ENCODE data around the gene GNG3.
"Not testable (repeated sequence)": the region's sequence is repeated elsewhere in the genome, so short reads cannot be mapped to it uniquely, and the experiment has no call there.

The GNG3 gene

DNA sequence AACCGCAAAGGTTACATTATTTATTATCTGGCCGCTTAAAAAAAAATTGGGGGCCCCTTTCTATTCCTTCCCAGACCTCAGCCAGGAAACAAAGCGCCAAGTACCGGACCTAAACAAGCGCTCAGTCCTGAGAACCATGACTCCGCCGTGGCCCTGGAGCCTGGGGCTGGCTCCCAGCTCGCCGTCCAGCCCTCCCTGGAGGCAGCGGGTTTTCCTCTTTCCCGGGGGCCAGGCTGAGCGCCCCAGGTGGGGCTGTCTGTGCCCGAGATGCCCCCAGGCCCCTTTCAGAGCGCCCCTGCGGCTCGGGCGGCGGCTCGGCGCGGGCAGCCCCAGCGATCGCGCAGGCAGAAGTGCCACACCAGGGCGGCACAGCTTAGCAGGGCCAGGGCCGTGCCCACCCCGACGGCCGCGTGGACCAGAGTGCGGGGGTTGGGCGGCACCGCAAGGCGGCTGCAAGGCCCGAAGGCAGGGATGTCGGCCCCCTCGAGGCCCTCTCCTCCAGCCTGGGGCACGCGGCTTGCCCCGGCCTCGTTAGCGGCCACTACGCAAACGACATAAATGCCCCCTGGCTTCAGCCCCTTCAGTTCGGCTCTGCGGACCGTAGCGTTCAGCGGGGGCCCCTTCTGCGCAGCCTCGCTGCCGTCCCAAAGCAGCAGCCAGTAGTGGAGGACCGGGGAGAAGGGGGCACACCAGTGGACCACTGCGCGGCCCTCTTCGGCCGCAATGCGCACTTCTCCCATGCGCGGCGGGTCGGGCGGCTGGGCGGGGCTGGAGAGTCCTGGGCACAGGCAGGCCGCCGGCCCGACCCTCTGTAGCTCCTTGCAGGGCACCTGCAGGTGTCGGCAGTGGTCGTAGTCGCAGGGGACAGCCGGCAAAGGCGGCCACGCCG, 19.7 kb upstream of the GNG3 start:
- no peak for DNase-seq (ENCODE audit: low spot score)

DNA sequence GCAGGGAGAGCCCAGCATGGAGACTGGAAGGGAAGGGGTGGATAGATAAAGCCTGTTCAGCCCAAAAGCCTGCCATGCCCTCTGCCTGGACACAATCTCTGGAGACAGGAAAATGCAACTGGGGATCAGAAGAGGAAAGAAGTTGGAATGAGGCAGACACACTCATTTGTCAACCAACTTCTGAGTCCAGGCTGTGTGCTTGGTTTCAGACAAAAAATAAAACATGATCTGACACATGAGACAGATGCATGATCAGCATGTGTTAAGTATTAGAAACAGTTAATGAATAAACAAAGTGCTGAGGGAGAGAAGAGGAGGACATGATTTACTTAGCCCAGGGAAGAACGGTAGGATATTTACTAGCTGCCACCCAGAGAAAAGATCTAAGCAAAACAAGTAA, 19.0 kb upstream of the GNG3 start:
- no peak for DNase-seq (ENCODE audit: low spot score)

DNA sequence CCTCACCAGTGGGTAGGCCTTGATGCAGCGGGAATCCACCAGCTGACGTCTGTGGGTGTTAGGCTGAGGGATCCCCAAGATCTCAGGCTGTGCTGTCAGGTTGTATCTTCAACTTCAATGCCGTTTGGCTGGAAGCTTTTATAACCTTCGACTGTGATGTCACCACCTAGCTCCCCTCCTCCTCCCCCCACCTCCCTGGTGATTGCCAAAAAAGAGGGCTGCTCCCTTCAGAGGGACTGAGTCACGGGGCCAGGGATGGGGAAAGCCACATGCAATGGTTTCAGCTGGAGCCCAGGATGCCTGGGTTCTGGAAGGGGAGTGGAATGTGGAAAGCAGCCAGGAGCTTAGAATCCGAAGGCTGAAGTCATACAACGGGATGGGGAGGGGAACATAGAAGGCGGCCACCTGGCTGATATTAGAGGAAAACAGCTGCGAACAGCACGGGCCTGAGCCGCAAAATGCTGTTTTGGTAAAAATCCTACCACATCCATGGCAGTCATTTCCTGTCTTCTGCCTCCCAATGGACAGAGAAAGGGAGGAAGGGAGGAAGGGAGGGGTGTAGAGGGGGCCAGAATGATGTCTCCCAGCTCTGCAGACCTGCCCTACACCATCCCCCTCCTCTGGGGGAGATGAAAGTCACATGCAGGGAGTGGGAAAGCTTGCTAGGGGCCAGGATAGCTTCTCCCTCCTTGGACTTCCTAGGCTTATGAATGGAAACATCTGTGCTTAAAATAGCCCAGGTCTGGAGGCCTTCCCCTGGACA, 17.9 kb upstream of the GNG3 start, which contains the start of gene LRRN4CL:
Gene LRRN4CL, minus strand, starts transcription at position 110 of the 763 bp plus-strand sequence. CDS start 1,022 bp downstream, outside the sequence.
- DNase-seq (ENCODE audit: low spot score): no peak

DNA sequence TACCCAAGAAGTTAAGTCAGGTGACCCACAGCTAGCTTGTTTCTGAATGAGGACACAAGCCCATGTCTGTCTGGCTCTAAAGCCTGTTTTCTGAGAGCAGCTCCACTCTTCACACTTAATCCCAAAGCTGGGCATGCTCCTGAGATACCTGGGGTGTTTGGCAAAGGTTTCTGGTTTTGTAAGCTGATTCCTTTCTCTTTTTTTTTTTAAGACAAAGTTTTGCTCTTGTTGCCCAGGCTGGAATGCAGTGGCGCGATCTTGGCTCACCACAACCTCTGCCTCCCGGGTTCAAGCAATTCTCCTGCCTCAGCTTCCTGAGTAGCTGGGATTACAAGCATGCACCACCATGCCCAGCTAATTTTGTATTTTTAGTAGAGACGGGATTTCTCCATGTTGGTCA, 13.9 kb upstream of the GNG3 start:
- not testable (repeated sequence) for DNase-seq (ENCODE audit: low spot score)

DNA sequence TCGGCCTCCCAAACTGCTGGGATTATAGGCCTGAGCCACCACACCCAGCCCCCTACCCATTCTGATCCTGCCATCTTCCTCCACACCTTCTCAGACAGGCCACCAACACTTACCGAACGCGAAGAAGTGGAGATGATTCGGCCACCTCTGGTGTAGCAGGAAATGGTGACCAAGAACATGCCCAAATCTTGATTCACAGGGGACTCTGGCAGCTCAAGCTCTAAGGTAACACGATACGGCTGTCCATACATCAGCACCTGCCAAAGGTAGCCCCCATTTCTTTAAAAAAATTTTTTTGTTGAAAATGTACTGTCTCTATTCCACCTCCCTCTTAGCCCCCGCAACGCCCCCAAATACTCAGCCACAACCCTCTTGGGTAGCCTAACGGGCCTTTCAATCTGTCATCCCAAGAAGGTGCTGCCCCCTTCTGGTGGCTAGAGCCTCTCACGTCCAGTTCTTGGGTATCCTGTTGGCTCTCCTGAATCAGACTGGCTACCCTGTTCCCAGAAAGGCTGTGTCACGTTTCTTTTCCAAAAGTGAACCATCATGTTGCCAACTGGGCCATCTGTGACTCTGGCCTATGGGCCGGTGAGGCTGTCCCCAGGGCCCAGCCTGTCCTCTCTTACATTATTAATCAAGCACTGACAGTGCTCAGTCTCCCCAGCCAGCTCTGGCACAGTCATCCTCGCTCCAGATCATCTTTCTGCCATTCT, 12.9 kb upstream of the GNG3 start:
- DNase-seq (ENCODE audit: low spot score): peak; percentile 95

DNA sequence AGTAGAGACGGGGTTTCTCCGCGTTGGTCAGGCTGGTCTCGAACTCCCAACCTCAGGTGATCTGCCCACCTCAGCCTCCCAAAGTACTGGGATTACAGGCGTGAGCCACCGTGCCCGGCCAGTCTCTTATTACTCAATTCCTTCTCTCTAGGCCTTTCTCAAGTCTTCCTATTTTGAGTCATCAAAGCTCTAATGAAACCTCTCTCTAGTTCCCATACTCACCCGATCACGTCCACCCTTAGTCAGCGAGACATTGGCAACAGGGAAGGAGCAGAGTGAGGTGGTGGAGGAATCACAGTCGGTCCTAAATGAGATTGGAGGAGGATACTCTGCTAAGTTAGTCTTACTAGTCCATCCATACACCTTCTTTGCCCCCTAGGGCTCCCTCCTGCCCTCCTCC, 5.2 kb upstream of the GNG3 start:
- DNase-seq (ENCODE audit: low spot score): no peak

DNA sequence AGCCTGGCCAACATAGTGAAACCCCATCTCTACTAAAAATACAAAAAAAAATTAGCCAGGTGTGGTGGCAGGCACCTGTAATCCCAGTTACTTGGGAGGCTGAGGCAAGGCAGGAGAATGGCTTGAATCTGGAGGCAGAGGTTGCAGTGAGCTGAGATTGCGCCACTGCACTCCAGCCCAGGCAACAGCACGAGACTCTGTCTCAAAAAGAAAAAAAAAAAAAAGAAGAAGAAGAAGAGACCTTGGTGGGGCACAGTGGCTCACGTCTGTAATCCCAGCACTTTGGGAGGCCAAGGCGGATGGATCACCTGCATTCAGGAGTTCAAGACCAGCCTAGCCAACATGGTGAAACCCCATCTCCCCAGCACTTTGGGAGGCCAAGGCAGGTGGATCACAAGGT, 3.6 kb upstream of the GNG3 start:
- not testable (repeated sequence) for DNase-seq (ENCODE audit: low spot score)

DNA sequence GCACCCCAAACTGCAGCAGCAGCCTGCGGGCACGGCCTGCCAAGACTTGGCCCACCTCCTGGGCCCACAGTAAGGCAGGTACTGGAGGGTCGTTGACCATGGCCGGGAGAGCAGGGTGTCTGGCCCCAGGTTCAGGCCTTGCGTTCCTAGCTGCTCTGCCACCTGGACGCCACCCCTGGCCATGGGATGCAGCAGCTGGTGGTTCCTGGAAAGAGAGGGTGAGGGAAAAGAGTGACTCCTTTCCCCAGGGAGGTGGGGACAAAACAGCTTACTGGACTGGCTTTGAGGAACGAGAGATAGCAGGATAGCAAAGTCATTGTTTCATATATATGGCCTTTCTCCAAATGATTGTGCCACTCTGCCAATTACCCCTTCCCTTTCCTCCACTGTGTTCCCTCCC, 2.1 kb upstream of the GNG3 start:
- DNase-seq (ENCODE audit: low spot score): no peak

DNA sequence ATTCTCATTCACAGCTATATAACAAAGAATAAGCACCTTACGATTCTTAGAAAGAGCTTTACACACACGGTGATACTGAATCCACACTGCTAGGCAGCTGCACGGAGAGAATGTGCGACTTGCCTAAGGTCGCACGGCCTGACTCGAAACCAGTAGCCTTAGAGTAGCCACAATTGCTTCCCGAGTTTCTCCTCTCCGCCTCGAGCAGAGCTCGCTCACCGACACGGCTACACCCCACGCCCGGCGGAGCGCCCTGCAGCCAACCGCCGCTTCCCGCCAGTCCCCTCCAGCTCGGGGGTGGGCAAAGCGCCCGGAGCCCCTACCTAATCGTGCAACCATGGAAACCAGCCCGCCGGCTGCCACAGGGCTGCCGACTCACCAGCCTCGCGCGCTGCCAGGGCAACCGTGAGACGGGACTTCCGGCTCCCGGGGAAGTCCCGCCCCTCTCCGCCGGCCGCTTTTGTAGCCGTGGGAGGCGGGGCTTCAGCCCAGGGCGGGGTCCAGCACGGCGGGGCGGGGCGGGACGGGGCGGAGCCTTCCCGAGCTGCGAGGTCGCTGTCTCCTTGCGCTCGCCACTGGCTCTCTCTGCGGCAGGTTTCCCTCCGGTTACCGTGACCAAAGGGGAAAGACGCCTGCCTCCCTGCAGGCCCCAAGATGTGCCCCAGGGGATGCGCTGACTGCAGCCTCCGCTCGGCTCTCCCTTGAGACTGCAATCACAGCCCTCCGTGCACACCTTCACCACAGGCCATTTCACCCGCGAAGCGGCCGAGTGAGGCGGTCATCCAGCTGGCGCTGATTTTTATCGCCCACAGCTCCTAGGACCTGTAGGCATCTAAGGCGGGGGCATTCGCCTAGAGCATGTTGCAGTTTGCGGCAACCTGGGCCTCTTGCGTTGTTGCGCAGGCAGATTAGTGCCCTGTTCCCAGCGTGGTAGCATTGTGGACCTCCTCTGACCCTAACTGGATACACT, 1.3 kb upstream of the GNG3 start:
- DNase-seq (ENCODE audit: low spot score): peak; percentile 92

DNA sequence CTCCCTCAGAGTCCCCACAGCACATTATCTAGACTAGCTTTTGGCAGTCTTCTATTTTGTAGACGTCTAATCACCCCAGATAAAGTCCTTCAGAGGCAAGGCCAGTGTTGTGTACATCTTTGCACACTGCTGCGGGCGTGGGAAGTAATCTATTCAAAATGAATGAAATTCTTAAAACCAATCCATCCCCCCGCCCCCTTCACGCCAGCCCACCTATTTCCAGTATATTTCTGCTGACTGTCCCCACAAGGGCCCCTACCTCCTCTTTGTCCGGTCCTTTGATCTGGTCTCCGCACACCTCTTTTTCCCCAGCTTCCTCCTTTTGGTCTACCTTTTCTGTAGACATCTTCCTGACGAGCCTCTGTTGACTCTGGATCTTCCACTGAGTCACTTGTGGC, 627 bp upstream of the GNG3 start:
- DNase-seq (ENCODE audit: low spot score): no peak

DNA sequence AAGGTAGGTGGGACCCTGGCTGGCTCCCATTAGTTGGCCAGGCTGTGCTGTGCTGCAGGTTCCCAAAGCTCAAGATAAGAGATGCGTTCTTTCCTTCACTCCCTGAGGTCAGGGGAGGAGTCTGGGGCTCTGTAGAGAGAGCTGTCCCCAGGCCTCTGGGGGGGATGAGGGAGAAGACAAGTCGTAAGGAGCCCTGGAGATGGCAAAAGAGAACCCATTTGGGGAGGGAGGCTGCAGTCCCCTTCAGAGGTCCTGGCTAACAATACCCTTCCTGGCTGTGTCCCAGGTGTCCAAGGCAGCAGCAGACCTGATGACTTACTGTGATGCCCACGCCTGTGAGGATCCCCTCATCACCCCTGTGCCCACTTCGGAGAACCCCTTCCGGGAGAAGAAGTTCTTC, 916 bp downstream of the GNG3 start:
- no peak for DNase-seq (ENCODE audit: low spot score)

DNA sequence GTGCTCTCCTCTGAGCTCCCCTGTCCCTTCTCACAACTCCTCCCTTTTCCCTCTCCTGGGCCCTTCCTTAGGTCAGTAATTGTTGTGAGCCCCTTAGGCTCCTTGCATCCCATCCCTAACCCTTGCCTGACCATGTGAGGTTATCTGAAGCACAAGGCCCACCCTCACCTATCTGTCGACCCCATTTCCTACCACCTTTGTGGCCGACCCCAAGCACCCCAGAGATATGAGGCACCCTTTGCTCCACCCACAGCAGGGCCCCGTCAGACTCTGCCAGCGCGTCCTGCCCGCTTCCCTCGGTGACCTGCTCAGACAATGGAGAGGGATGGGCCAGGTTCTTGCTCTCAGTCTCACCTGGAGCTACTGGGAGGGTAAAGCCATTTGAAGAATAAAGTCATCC, 1.3 kb downstream of the GNG3 start:
- DNase-seq (ENCODE audit: low spot score): no peak

DNA sequence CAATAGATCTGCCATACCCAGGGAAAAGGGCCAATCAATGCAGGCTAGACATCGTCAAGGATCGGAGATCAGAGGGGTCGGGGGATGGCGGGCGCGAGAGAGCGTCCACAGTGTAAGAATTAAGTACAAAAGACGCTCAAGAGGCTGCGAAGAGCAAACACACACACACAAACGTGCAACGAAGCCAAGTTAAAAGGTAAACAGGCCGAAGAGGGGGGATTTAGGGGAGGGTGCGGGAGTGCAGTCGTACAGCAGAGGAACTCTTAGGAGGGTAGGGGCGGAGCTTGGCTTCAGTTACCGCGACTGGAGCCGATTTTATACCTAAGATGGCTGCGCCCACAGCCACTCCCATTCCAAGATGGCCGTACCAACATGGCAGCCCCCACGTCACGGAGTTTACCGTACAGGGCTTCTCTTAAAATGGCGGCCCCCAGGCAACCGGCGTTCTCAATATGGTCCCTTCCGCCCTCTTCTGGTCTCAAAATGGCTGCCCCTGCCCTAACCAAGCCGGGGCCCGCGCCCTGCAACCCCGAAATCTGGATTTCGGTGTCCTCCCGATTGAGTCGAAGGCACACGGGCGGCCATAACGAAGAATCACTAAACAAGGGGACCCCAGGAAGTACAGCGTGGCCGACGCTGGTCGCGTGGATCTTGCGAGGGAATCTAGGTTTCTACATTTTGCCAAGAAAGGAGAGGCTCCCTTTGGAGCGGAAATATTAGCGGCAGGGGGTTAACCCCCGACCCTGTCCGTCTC, 1.9 kb downstream of the GNG3 start:
- DNase-seq (ENCODE audit: low spot score): peak; percentile 99

DNA sequence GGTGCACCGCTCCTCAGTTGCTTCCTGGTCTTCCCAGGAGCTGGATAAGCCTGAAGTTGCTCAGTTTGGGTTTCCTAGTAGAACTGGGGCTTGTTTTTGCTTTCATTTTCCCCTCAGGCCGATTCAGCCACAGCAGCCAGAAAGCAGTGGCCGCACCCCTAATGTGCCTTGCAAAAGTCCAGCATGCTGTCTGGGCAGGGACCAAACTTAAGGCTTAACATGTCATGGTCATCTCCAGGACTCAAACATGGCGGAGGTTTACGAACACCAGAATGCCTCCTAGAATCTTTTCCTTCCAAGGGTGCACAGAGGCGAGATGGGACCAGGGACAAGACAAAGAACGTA, 2.5 kb downstream of the GNG3 start:
- DNase-seq (ENCODE audit: low spot score): peak; percentile 55

DNA sequence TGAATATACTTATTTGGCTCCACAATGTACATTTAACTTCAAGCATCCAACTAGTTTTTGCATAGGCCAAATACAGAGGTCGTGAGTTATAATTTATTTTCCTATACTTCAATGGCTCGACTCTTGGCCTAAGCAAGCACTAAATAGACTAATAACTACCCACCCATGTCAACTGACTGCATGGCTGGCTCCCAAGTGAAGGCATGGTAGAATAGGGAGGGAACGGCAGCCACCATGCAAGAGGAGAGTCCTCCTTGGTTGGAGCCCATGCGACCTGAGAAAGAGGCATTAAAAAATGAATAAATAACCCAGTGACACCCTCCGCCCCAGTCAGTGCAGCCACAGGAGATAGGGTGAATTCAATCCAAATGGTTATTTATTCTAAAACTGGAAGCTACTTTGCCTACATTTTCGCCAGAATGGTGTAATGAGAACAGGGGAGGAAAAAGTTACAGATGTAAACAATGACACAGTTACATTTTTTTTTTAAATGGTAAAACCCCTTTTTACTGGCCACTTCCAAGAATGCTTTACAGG, 4.9 kb downstream of the GNG3 start:
- DNase-seq (ENCODE audit: low spot score): no peak

DNA sequence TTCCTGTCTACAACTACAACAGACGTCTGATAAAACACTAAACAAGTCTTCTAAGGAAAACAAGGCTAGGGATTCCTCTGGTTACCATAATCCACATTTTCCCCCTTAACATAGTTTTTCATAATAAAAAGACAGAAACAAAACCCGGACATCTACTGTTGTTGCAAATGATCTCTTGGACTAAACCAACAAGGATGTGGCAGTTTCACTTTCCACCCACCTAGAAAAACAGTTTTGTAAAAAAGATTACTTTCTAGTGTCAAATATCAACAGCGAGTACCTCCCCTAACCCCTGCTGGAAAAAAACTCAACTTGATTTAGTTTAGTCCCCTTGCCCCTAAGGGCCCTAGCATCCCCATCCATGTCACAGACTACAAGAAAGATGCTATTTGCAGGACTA, 5.4 kb downstream of the GNG3 start:
- no peak for DNase-seq (ENCODE audit: low spot score)

DNA sequence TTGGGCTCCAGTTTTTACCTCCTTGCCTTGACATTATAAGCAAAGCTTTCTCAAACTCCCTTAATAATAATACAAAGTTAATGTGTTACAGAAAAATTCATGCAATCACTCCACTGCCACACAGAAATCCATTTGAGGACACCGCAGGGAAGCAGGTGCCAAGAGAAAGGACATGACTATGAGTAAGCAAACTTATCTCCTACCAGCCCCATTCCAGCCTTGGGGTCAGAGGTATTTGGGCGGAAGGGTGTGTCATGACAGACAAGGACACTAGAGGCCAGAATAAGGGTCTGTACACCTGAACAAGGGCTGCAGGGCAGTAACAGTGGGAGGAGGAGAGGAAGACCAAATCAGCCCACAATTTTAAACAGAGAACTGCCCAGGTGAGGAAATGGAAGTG, 5.9 kb downstream of the GNG3 start:
- no peak for DNase-seq (ENCODE audit: low spot score)

DNA sequence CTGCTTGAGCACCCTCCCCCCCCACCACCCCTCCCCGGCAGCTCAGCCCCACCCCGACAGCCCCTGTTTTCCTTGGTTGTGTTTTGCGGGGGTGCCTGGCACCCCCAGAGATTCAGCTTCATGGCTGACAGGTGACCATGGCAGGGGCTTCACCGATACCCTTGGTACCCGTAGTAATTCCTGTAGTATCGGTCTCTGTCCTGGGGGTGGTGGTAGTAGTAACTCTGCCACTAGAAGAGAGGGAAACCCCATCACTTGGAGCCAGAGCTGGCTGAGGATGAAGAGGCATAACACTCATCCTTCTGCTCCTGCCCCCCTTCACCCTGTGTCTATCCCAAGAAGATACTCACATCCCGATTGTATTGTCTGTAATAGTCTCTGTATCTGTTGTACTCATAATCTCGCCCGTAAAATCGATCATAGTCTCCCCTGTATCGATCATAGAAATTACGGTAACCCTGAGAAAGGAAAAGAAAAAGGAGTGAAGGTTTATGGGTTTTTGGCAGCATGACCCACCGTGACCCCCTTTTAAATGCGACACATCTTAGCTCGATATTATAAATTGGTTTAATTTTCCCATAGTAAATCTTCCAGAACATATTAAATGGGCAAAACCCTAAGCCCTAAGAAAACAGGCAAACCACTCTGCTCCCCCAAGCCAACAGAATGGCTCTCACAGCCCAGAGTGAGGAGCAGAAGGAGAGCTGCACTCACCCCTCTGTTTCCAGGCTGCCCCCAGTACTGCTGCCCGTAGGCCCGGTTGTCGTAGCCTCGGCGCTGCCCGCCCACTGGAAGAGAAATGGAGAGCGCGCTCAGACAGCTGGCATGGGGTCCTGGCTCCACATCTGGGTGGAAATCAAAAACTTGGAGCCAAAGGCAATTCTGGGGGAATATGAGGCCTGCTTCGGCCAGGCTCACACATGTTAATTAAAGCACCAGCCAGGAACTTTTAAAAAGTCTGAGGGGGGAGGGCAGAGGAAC, 8.0 kb downstream of the GNG3 start:
- no peak for DNase-seq (ENCODE audit: low spot score)

DNA sequence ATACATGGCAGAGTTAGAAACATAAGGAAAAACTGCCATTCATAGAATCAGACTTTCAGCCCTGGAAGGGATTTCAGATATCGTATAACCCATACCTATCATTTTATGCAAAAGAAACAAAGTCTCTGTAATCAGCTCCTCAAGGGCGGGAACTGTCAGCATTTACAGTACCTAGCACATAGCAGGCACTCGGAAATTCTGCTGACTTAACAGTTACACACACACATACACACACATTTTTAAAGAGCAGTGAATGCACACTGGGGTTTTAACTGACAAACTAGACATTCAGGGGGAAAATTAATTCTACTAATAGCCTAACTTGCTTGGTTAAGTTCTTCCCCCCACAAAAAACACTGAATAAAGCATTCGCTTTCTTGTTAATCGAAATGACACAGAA, 8.7 kb downstream of the GNG3 start:
- DNase-seq (ENCODE audit: low spot score): no peak

Measured in cerebellar cortex (tissue), 1 donor.